WTC11 (cell line): ENCODE results near the gene DGKH. TPM values are rescaled to one million over a fixed set of nuclear protein-coding genes. Genes with fewer than 3 reads are reported as not detected.

Source experiments
- ATAC-seq: fragments of 200-7000 bp; cut with Tn5 transposase; 2 replicates; pipeline ENCODE4 v1.10.0; 2021; ENCODE audit warnings: mild to moderate bottlenecking, moderate library complexity
- CTCF ChIA-PET: fragments of 300-600 bp; sonication (Branson Sonifier 250); formaldehyde crosslinking; loops from one replicate; lab custom pipeline; 2021; ENCODE audit warnings: antibody characterized with exemption; lab: Charles Lee
- POLR2A ChIA-PET: fragments of 350-600 bp; sonication (Branson Sonifier 250); formaldehyde crosslinking; loops from one replicate; lab custom pipeline; 2021; ENCODE audit warnings: antibody characterized with exemption; lab: Charles Lee
- DNase-seq: peaks from one replicate; pipeline ENCODE4 v3.0.0; 2021; ENCODE audit warnings: low spot score
- H3K27ac Mint-ChIP-seq: 2 replicates; pipeline ENCODE4 v1.8.0; 2021; ENCODE audit warnings: mixed read lengths
- H3K27me3 Mint-ChIP-seq: 2 replicates; pipeline ENCODE4 v1.8.0; 2021; ENCODE audit warnings: low read depth, mild to moderate bottlenecking, moderate library complexity, mixed read lengths
- H3K36me3 Mint-ChIP-seq: 2 replicates; pipeline ENCODE4 v1.8.0; 2021; ENCODE audit warnings: mixed read lengths
- H3K4me1 Mint-ChIP-seq: 2 replicates; pipeline ENCODE4 v1.8.0; 2022; ENCODE audit warnings: mixed read lengths
- H3K4me3 Mint-ChIP-seq: 2 replicates; pipeline ENCODE4 v1.8.0; 2021; ENCODE audit warnings: mild to moderate bottlenecking, moderate library complexity, mixed read lengths
- H3K9me3 Mint-ChIP-seq: 2 replicates; pipeline ENCODE4 v1.8.0; 2021; ENCODE audit warnings: mixed read lengths
- ATF1 ChIP-seq: sonication (generic); formaldehyde crosslinking; IDR thresholded peaks from 2 replicates; pipeline ENCODE4 v1.8.1; 2023; ENCODE audit warnings: mild to moderate bottlenecking, moderate library complexity, missing genetic modification reagents
- CREB1 ChIP-seq: sonication (generic); formaldehyde crosslinking; IDR thresholded peaks from 2 replicates; pipeline ENCODE4 v1.8.0; 2023; ENCODE audit warnings: mild to moderate bottlenecking, missing genetic modification reagents
- CTCF ChIP-seq: fragments of 200-600 bp; IDR thresholded peaks from 2 replicates; pipeline ENCODE4 v1.8.0; 2022; ENCODE audit warnings: antibody characterized with exemption
- ELF4 ChIP-seq: sonication (generic); formaldehyde crosslinking; IDR thresholded peaks from 2 replicates; pipeline ENCODE4 v1.8.1; 2022; ENCODE audit warnings: low read depth, mild to moderate bottlenecking, moderate library complexity, missing genetic modification reagents
- EMX1 ChIP-seq: fragments of 250-450 bp; sonication (Bioruptor Pico); IDR thresholded peaks from 2 replicates; pipeline ENCODE4 v1.8.0; 2021; ENCODE audit warnings: mild to moderate bottlenecking
- GRHL2 ChIP-seq: fragments of 250-450 bp; sonication (Bioruptor Pico); IDR thresholded peaks from 2 replicates; pipeline ENCODE4 v1.8.0; 2022; ENCODE audit warnings: mild to moderate bottlenecking, moderate library complexity; ENCODE audit not compliant: insufficient replicate concordance, severe bottlenecking
- GTF2I ChIP-seq: fragments of 250-450 bp; sonication (Bioruptor Pico); conservative IDR thresholded peaks from 2 replicates; pipeline ENCODE4 v1.4.0; 2021; ENCODE audit warnings: mild to moderate bottlenecking
- RORB ChIP-seq: fragments of 250-450 bp; sonication (Bioruptor Pico); IDR thresholded peaks from 2 replicates; pipeline ENCODE4 v1.9.0; 2021; ENCODE audit warnings: mild to moderate bottlenecking
- SMAD4 ChIP-seq: sonication (generic); formaldehyde crosslinking; IDR thresholded peaks from 2 replicates; pipeline ENCODE4 v1.8.0; 2022; ENCODE audit warnings: mild to moderate bottlenecking, missing genetic modification reagents
- USF2 ChIP-seq: sonication (generic); formaldehyde crosslinking; IDR thresholded peaks from 2 replicates; pipeline ENCODE4 v1.8.1; 2023; ENCODE audit warnings: mild to moderate bottlenecking, missing genetic modification reagents, moderate library complexity
- ZNF263 ChIP-seq: sonication (generic); formaldehyde crosslinking; IDR thresholded peaks from 2 replicates; pipeline ENCODE4 v1.8.1; 2022; ENCODE audit warnings: low read depth, mild to moderate bottlenecking, moderate library complexity, missing genetic modification reagents
- ZNF425 ChIP-seq: fragments of 250-450 bp; sonication (Bioruptor Pico); conservative IDR thresholded peaks from 2 replicates; pipeline ENCODE4 v1.9.0; 2021; ENCODE audit warnings: mild to moderate bottlenecking
- ZNF532 ChIP-seq: fragments of 250-450 bp; sonication (Bioruptor Pico); IDR thresholded peaks from 2 replicates; pipeline ENCODE4 v1.9.0; 2021; ENCODE audit warnings: mild to moderate bottlenecking, borderline replicate concordance
- total RNA-seq: library from RNA; stranded (reverse); gene quantifications from 3 replicates; pipeline ENCODE4 v1.2.3, GENCODE V29; 2021
- TF ChIP-seq, protein P1 (sequence below): sonication (generic); formaldehyde crosslinking; IDR thresholded peaks from 2 replicates; pipeline ENCODE4 v1.8.1; 2022; ENCODE audit warnings: low read depth, missing genetic modification reagents, borderline replicate concordance

The DGKH gene
- total RNA-seq, 1 experiment from 2014 or later, result 7.6 TPM

DNA sequence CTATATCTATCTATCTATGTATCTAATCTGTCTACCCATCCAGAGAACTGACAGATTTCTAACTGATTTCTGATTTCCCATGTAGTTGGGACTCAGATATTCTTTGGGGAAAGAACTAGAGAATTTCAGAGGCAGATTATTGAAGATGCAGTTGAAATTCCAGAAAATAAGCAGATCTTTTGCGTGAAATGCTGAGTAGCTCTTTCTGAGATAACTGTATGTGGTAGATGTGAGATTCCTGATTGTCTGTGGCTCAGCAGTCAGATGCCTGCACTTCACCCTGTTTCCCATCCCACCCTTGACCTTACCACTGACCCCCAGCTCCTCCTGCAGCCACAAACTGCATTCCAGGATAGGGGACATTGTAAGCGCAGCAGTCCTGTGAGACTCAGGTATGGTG lies 61.5 kb downstream of the DGKH start:
- Mint-ChIP-seq H3K4me3 (no peak overlapping the region), H3K27ac (no peak overlapping the region), H3K36me3 (no peaks in the 10 kb centered on the region), H3K4me1 (peaks cover 12% of the 10 kb centered on the region), H3K27me3 (no peaks in the 10 kb centered on the region), H3K9me3 (peaks cover 2% of the 10 kb centered on the region)
- TF ChIP-seq ZNF425, result no peak
- no peak for TF ChIP-seq EMX1 (CRISPR knock-in tag)
- TF ChIP-seq ATF1 (CRISPR knock-in tag), result no peak
- TF ChIP-seq CTCF, result no peak
- no peak for TF ChIP-seq RORB
- TF ChIP-seq ZNF263 (CRISPR knock-in tag), result no peak
- no peak for TF ChIP-seq USF2 (CRISPR knock-in tag)
- TF ChIP-seq SMAD4 (CRISPR knock-in tag), result no peak
- TF ChIP-seq, protein P1, sequence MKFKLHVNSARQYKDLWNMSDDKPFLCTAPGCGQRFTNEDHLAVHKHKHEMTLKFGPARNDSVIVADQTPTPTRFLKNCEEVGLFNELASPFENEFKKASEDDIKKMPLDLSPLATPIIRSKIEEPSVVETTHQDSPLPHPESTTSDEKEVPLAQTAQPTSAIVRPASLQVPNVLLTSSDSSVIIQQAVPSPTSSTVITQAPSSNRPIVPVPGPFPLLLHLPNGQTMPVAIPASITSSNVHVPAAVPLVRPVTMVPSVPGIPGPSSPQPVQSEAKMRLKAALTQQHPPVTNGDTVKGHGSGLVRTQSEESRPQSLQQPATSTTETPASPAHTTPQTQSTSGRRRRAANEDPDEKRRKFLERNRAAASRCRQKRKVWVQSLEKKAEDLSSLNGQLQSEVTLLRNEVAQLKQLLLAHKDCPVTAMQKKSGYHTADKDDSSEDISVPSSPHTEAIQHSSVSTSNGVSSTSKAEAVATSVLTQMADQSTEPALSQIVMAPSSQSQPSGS, result no peak
- no peak for TF ChIP-seq GTF2I (CRISPR knock-in tag)
- no peak for TF ChIP-seq GRHL2 (CRISPR knock-in tag)
- no peak for TF ChIP-seq CREB1 (CRISPR knock-in tag)
- TF ChIP-seq ELF4, result no peak
- ATAC-seq (peak; percentile 52), DNase-seq (no peak)
- CTCF ChIA-PET, result interaction anchor here (0.7 to 2.2 kb wide), 2 partner anchors 106 to 442 kb away, joined by 5 to 7 read pairs; no protein-coding TSS in a partner anchor
- POLR2A ChIA-PET, result interaction anchor here (0.6 kb wide), 1 partner anchor 251 kb away, joined by 3 read pairs; no protein-coding TSS in a partner anchor

- ChIA-PET CTCF (interaction anchor here (0.7 to 2.2 kb wide), 3 partner anchors 105 to 458 kb away, joined by 3 to 7 read pairs (median 5); no protein-coding TSS in a partner anchor), POLR2A (no interaction called here)
- Mint-ChIP-seq H3K36me3 (no peaks in the 10 kb centered on the region), H3K4me1 (peaks cover 12% of the 10 kb centered on the region), H3K4me3 (no peak overlapping the region), H3K9me3 (no peaks in the 10 kb centered on the region), H3K27me3 (no peaks in the 10 kb centered on the region), H3K27ac (no peak overlapping the region)
- ATAC-seq (no peak; the same call in 1 of the 2 replicates), DNase-seq (no peak)
- peak; percentile 67 for TF ChIP-seq CTCF
- TF ChIP-seq ZNF532 (CRISPR knock-in tag), result no peak
Observed at GRCh38 chr13:42110410-42111155, 62.1 kb downstream of the DGKH start.
